Stimulated activated CD8-positive, alpha-beta memory T cell treated with anti-CD3 and anti-CD28 coated beads, Interleukin-4, amount 100 ng/mL, for 48 hours (primary cell): Measurements from ENCODE around the gene SLC44A5.
"Not testable (repeated sequence)": the region's sequence is repeated elsewhere in the genome, so short reads cannot be mapped to it uniquely, and the experiment has no call there.

Source experiments
- DNase-seq: peaks from one replicate; pipeline ENCODE4 v3.0.0-alpha.2; 2020

The SLC44A5 gene

GRCh38 chr1:75263616-75264015, 347.3 kb downstream of the SLC44A5 start:
- not testable (repeated sequence) for DNase-seq

GRCh38 chr1:75261946-75262345, 349.0 kb downstream of the SLC44A5 start:
- DNase-seq: not testable (repeated sequence)

GRCh38 chr1:75258351-75258750, 352.6 kb downstream of the SLC44A5 start:
- no peak for DNase-seq

GRCh38 chr1:75257424-75257823, 353.5 kb downstream of the SLC44A5 start:
- DNase-seq: no peak

GRCh38 chr1:75250114-75250513, 360.8 kb downstream of the SLC44A5 start:
- DNase-seq: not testable (repeated sequence)

GRCh38 chr1:75245239-75245638, 365.7 kb downstream of the SLC44A5 start:
- DNase-seq: no peak

GRCh38 chr1:75243124-75243523, 367.8 kb downstream of the SLC44A5 start:
- no peak for DNase-seq

- DNase-seq: no peak
Measured at GRCh38 chr1:75237316-75237715, 373.6 kb downstream of the SLC44A5 start.

GRCh38 chr1:75234562-75234961, 376.4 kb downstream of the SLC44A5 start:
- no peak for DNase-seq

GRCh38 chr1:75233302-75233929, 377.5 kb downstream of the SLC44A5 start:
- DNase-seq: no peak

GRCh38 chr1:75220072-75220471, 390.8 kb downstream of the SLC44A5 start:
- no peak for DNase-seq

GRCh38 chr1:75214017-75214416, 396.9 kb downstream of the SLC44A5 start:
- DNase-seq: no peak

GRCh38 chr1:75211648-75212047, 399.3 kb downstream of the SLC44A5 start:
- DNase-seq: no peak

- no peak for DNase-seq
Measured at GRCh38 chr1:75208862-75209261, 402.1 kb downstream of the SLC44A5 start.

GRCh38 chr1:75203415-75204277, 407.3 kb downstream of the SLC44A5 start:
- DNase-seq: no peak

GRCh38 chr1:75202751-75203150, 408.2 kb downstream of the SLC44A5 start:
- DNase-seq: no peak

GRCh38 chr1:75198761-75199160, 412.2 kb downstream of the SLC44A5 start:
- no peak for DNase-seq

GRCh38 chr1:75198163-75198562, 412.8 kb downstream of the SLC44A5 start:
- no peak for DNase-seq

- DNase-seq: no peak
Measured at GRCh38 chr1:75188892-75189291, 422.0 kb downstream of the SLC44A5 start.

- DNase-seq: not testable (repeated sequence)
Measured at GRCh38 chr1:75181214-75181955, 429.5 kb downstream of the SLC44A5 start.

- DNase-seq: no peak
Measured at GRCh38 chr1:75174031-75174760, 436.7 kb downstream of the SLC44A5 start.

- DNase-seq: no peak
Measured at GRCh38 chr1:75172556-75172955, 438.4 kb downstream of the SLC44A5 start.

GRCh38 chr1:75171876-75172275, 439.0 kb downstream of the SLC44A5 start:
- DNase-seq: no peak
